Measurements from ENCODE around the gene TIMM44.

- no peak for TF ChIP-seq POLR2A (IDR thresholded peaks at IDR 0.05)
- no peak for TF ChIP-seq CTCF (IDR thresholded peaks at IDR 0.05 in 8 of 11, conservative IDR thresholded peaks at IDR 0.05 in 3 of 11)
- no peak for TF ChIP-seq POLR2AphosphoS5 (IDR thresholded peaks at IDR 0.05)
Observed at GRCh38 chr19:7959211-7959610, 15.7 kb upstream of the TIMM44 start.
